Measurements from ENCODE around the gene CDHR2.

GRCh38 chr5:176538230-176538988, 10.7 kb upstream of the CDHR2 start:
- no peak for TF ChIP-seq POLR2AphosphoS5 (IDR thresholded peaks at IDR 0.05)
- no peak for TF ChIP-seq POLR2A (IDR thresholded peaks at IDR 0.05)
- no peak for TF ChIP-seq CTCF (IDR thresholded peaks at IDR 0.05)
- TF ChIP-seq EP300 (IDR thresholded peaks at IDR 0.05) = no peak
